Esophagus squamous epithelium (tissue), 4 donors: ENCODE results near the gene CHI3L1.

Experiments used
- CTCF ChIP-seq, 6 experiments: fragments of 450-650 bp in 4 of 6; fragments of 200-600 bp in 2 of 6; sonication (generic) in 2 of 6; IDR thresholded peaks; one replicate each; pipeline ENCODE4 v1.5.1; 2016 to 2019; ENCODE audit warnings: antibody characterized with exemption in 6 of 6, mild to moderate bottlenecking in 4 of 6, moderate library complexity in 4 of 6
- POLR2A ChIP-seq, 4 donors: fragments of 450-650 bp; IDR thresholded peaks; one replicate each; pipeline ENCODE4 v1.6.1; 2017; ENCODE audit warnings: antibody characterized with exemption in 4 of 4, mild to moderate bottlenecking in 4 of 4, moderate library complexity in 3 of 4

- TF ChIP-seq CTCF (IDR thresholded peaks at IDR 0.05) (no peak), POLR2A (IDR thresholded peaks at IDR 0.05) (no peak)
Observed at GRCh38 chr1:203167913-203168200, 18.6 kb downstream of the CHI3L1 start.
